ENCODE measurements around the gene TEX52.
A peak's percentile ranks its signal among the peaks of the same experiment; 100 is the strongest.
"Not testable (repeated sequence)": the region's sequence is repeated elsewhere in the genome, so short reads cannot be mapped to it uniquely, and the experiment has no call there.

TEX52 gene

DNA sequence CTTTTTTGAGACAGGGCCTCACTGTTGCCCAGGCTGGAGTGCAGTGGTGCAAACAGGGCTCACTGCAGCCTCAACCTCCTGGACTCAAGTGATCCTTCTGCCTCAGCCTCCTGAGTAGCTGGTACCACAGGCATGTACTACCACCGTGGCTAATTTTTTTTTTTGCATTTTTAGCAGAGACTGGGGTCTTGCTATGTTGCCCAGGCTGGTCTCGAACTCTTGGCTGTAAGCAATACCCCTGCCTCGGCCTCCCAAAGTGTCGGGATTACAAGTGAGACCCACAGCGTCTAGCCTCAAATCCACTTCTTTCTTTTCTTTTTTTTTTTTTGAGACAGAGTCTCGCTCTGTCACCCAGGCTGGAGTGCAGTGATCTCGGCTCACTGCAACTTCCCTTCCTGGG is 6.6 kb upstream of the TEX52 start:
- DNase-seq, result not testable (repeated sequence)

DNA sequence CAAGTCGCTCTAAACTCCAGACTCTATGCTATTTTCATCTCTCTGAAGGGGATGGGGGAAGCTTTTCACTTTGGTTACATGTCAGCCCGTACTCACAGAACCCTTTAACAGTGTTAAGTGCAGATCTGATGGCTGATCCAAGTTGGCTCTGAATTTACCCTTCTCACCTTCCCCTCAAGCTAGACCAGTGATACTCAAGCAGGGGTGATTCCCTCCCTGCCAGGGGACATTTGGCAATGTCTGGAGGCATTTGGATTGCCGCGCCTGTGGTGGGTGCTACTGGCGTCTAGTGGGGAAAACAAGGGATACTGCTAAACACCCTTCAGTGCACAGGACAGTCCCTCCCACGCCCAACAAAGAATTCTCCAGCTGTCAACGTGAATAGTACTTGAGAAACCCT is 6.0 kb upstream of the TEX52 start:
- no peak for DNase-seq

DNA sequence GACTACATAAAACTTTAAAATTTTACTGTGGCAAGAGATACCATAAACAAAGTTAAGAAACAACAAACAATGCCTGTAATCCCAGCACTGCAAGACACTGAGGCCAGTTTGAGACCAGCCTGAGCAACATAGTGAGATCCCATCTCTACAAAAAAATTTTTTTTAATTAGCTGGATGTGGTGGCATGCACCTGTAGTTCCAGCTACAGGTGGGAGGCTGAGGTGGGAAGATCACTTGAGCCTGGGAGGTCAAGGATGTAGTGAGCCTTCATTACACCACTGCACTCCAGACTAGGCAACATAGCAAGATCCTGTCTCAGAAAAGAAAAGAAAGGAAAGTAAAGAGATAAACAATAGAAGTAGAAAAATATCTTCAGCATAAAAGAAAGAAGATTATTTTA is 3.3 kb upstream of the TEX52 start:
- no peak for DNase-seq

DNA sequence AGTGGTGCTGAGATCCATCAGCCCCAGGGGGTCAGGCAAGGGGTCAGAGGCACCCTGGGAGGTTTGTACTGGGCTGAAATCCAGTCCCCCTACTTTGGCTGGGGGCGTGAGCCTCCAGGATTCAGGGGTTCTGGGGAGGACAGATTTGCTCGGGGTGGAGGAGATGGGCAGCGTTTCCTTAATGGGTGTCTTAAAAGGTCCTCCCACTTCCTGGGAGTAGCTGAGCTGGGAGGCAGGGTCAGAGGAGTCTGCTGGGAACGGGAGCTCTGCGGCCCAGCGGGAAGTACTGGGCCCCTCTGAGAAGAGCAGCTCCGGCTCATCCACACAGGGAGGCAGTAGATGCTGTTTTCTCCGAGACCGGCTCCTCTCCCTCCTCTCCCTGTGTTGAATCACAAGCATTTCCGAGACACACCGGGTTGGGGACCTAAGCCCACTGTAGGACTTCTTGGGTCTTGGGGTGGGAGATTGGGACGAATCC is 2.1 kb upstream of the TEX52 start:
- no peak for DNase-seq

DNA sequence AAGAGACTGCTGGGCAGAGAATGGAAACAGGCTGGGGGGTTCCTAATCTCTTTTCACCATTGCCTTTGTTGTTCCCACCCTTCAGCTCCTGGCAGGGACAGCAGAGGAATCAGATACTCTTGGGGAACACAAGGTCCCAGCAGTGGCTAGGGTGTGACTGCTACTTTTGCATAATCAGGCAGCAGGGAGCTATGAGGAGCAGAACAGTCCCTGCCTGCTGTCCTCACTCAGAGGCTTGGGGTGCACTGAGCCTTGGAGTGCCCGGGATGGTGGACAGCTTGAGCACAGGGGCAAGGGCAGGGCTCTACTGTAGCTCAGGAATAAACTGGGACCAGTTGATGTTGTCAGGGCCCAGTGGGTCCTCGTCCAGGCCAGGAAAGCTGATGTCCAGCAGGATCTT is 1.5 kb upstream of the TEX52 start:
- no peak for DNase-seq

DNA sequence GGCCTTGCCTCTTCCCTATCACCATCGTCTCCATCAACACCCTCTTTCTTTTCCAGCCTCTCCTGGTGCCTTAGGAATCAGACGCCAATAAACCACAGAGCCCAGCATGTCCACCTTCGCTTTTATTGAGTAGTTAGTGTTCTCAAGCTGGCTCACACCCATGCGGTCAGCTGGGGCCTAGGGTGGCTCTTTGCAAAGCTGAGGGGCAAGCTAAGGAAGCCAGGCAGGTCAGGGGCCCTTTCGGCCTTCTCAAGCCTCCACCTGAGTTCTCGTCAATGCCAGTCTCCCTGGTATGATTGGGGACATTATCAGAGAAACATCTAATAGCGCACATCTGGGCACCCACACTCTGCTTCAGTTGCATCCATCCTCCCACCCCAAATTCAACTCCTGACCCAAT is 737 bp upstream of the TEX52 start:
- no peak for DNase-seq

DNA sequence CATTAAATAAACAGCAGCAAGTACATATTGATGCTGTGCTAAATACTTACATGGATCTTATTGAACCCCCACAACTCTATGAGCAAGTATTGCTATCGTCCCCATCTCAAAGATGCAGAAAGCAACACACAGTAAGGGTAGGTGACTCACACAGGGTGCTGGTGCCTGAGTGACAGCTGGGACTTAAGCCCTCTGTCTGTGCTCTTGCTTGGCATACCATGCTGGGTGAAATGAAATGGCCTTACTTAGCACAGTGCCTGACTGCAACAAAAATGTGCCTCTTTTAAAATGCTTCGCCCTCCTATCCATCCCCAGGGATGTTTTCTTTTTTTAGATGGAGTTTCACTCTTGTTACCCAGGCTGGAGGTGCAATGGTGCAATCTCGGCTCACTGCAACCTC is 788 bp downstream of the TEX52 start:
- DNase-seq, result no peak

DNA sequence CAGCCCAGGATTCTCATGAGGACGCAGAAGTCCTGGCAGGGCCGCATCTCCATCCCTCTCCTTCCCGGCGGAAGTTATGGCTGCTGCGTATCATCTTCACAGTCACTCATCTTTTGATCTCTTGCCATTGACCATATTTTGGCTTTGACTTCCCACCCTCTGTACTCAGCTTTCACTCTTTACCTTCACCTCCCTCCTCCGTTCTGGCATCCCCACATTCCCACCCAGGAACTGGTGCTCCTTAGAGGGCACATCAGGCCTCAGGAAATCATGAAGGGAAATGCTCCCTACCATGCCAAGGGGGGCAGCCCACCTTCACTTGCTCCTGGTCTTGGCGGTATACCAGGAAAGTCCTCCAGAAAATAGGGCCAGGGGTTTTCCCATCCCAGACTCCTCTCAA is 1.3 kb downstream of the TEX52 start:
- DNase-seq, result no peak

DNA sequence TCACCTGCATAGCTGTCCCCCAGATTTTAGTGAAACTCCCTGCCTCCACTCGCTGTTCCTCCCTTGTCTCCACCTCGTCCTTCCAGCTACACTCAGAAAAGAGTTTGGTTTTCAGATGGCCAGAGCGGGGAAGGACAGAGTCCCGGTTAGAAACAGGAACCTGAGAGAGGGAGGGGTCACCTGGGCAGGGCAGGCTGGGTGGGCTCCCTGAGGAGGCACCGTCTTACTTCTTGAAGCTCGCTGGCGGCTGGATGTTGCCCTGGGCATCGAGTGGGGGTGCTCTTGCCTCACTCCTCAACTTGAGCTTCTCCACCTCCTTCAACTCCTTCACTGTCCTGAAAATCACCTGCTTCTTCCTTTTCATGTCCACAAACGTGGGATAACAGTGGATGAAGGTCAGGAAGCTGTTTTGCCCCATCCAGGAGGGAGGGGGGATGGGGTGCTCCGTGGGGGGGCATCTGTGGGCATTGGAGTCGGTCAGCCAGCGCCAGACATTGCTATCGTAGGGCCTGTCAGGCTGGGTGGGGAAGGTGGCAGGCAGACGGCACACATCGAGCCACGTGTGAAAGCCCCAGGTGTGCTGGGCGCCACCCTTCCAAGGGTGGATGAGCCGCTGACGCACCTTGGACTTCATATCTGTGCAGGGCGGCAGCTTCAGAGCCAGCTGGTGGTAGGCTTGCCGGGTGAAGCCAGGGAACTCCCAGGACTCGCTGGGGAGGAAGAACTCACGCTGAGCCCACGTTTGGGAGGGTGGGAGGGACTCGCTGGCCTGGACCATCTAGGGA is 2.0 kb downstream of the TEX52 start:
- DNase-seq, result no peak

DNA sequence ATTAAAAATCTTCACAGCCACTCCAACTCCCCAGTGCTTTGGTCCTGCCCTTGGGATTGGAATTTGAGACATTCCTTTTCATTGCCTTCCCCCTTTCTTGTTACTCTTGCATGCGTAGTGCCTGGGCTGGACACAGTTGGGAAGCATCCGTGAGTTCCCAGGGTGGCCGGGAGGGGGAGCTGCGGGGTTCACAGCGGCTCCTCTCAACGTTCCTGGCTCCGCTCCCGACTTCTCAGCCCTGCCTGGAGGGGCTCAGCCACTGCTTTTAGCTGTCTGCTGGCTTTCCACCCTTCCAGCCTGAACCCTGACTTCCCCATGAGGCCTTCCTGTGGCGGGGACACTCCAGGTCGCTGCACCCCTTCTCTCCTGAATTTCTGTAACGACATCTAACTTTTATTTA is 3.2 kb downstream of the TEX52 start:
- peak; percentile 10 to 65 for DNase-seq

DNA sequence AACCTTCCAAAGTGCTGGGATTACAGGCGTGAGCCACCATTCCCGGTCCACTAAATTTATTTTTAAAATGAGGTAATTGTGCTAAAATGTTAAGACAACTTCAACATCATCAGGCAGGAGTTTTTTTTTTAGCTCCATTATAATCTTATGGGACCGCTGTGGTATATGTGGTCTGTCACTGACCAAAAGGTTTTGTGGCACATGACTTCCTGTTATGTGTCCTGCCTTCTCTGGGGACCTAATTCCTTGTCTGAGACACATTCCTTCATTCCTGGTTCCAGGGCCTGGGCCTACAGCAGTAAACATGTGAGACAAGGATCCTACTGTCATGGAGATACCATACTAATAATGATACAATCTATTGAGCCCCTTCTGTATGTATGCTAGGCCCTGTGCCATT is 4.9 kb downstream of the TEX52 start:
- no peak for DNase-seq

DNA sequence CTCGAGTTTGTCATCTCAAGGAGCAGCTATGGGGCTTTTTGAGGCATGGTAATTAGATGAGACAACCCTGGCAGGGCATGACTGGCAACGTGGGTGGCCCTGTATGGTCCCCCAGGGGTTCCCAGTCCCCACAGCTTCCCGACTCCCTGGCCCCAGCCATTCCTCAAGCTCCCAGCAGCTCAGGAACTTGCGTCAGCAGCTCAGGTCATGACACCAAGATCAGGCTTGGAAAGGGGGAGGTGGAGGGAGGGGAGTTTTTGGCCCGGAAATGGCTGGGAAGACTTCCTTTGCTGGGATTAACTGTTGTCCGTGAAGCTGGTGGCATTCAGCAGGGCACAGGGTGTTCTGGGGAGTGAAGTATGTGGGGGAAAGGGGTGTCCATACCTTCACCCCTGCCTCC is 11.6 kb downstream of the TEX52 start:
- DNase-seq, result peak in 1 of 2 donors; percentile 4

DNA sequence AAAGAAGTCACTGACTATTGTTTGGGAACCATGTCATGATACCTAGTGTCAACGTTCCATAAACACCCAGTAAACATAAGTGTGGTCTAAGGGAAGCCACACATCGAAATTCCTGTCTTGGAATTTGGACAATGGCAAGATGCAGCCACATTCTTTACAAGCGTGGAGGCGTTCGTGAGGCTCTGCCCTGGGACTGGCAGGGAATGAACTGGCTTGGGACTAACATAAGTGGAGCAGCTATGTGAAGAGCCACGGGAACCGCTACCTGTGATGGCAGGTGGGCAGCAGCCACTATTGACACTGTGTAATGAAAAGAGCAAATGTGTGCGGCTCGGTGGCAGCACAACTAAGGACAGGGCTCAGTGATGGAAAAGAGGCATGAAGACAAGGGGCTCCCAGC is 12.1 kb downstream of the TEX52 start:
- DNase-seq, result no peak

DNA sequence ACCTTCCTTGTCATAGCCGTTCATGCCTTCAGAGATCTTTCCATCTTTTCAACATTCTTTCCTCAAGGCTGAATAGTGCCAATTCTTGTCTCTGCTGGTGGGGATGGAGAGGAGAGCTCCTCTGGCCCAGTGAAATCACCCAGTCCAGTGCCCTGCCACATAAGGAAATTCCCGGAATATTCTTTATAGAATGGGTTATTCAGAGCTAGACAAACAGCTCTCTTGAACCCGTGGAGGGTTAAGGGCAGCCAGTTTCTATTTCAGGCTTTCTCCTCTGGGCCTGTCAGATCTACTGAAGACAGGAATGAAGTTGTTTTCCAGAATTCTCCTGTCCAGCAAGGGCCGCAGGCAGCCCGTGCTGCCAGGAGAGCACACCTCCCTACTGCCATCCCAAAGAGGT is 13.9 kb downstream of the TEX52 start:
- no peak for DNase-seq

DNA sequence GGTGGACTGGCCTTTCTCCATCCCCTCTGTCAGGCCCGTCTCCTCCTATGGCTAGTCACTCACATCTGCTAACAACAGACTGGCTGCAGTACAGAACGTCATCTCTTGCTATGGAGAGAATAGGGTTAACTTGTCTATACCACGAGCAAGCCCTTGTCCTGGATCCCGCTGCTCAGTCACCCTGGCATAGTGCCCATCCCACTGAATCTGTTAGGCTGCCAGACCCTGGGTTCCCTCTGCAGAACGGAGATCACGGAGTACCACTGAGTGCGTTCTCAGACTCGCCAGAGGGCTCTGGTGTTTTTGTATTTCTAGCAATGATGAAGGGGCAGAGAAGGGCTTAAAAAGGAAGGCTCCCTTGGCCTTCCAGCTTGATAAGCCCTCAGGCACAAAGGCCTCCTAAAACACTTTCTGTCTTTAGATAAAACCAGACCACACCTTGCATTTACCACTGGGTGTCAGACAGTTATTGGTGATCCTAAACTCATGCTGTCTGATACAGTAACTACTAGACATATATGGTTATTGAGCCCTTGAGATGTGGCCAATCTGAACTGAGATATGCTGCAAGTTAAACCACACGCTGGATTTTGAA is 15.7 kb downstream of the TEX52 start:
- DNase-seq, result no peak

DNA sequence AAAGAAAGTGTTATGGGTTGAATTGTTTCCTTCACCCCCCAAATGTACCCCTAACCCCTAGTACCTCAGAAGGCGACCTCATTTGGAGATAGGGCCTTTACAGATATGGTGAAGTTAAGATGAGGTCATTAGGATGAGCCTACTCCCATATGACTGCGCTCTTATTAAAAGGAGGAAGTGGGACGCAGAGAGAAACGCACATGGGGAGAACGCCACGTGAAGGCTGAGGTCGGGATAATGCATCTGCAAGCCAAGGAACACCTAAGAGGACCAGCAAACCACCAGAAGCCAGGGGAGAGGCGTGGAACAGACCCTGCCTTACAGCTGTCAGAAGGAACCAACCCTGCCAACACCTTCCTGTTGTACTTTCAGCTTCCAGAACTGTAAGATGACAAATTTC is 20.3 kb downstream of the TEX52 start:
- DNase-seq, result peak; percentile 32 to 64

DNA sequence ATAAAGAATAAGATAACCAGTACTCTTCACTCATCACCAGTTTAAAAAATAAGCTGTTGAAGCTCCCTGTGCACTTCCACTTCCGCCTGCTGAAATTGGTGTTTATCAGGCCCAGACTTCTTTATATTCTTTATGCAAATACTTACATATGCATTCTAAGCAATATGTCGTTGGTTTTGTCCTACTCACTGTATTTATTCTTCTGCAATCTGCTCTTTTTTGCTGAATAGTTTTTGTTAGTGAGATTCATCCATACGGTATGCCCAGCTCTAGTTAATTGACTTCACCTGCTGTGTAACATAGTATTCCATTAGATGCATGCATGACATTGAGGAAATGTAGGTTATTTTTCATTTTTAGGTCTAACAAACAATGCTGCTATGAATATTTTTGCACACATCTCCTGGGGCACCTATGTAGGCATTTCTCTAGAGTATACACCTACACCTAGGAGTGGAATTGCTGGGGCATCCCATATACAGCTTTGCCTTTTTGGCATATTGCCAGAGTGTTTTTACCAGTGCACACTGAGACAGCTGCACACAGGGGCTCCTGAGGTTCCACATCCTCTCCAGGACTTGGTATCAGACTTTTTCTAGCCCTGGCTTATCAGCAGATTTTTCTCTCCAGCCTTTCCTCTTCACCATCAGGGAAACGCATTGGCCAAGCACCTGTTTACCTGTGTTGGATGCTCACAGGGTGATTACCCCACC is 21.0 kb downstream of the TEX52 start:
- DNase-seq, result no peak

DNA sequence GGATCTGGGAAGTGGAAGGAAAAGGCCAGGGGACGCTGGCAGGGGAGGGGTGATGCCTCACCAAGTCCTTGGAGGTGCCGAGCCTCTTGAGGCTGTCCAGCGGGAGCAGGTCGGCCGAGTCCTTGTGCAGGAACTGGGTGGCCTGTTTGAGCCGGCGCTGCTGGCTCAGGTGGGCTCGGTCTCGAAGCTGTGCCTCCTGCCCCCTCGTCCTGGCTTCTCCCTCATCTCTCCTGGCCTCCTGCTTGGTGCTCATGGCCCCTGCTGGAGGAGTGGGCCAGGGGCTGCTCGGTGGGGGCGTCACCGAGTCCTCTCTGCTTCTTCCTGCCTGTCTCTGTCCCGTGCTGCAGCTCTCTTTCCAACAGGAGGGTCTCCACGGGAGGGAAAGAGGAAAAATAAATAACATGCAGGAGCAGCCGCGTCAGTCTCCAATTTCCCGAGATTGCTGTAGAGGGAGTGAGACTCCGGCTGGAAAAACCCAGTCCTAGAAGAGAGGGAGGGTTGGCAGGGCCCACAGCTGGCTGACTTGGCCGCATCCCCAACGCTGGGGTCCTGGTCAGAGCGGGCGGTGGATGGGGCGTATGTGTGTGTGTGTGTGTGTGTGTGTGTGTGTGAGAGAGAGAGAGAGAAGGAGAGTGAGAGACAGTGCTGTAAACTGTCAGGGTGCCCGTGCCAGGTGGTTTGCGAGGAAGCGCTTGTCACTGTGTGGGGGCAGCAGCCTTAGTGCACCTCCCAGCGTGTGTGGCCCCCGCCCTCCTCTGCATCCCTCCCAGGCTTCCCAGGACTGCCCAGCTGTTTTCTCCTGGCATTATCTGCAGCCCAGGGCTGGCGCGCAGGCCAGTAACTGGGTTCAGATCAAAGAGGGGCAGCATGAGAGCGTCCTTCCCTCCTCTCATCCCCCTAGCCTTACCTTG is 22.0 kb downstream of the TEX52 start, which contains the start of gene NRIP2:
Gene NRIP2 (minus strand): TSS at position 455 of the 911 bp plus-strand sequence. CDS start 52 bp downstream, at position 403.
- no peak for DNase-seq

DNA sequence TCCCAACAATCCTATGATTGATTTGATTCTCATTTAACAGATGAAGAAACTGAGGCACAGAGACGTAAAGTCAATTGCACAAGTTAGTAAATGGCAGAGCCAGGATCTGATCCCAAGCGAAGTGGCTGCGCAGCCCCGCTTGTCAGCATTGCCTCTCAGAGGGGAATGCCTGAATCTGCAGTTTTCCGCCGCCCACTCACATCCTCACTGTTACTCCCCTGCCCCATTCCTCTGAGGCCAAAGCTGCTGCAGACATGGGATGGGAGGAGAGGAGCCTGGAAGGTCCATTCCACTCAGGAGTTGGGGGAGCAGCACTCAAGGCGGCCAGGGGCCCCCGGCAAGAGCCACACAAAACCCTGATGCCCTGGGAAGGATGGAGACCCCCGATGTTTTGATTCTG is 23.0 kb downstream of the TEX52 start:
- no peak for DNase-seq

DNA sequence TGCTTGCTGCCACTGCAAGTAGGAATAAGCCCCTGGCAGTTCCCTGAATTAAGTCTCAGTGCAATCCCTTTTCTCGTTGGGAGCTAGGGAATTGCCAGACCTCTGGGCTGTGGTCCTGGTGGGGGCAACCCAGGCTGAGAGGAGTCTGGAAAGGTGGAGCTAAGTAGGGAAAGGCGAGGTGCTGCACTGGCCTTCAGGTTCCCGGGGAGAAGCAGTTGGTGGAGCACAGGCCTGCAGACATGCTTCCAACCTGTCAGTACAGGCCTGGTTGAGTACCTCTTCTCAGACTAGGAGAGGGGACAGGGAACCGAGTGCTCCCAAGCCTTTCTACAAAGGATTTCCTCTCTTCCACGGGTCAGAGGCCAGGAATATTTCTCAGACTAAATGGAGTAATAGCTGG is 23.5 kb downstream of the TEX52 start:
- no peak for DNase-seq

DNA sequence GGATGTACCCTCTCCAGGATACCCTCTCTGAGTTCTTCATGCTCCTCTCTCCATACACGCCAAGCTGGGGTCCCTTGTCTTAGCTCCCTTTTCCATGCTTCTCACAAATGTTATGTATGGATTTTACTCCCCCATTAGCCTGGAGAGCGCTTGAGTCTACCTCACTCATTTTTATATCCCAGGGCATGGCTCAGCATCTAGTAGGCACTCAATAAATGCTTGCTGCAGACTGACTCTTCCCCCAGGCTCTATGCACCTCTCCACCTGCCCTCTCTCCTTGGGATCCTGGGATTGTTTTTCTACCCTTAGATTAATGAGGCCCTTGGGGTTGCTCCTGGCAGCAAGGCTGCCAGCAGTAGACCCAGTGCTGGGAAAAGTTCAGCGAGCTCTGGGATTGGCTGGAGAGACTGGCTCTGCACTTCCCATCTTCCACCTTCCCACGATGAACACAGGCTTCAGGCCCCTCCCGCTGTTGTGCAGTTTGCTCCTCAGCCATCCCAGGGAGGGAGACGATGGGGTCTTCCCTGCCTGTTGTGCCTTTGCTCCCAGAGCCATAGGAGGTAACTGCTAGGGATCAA is 24.2 kb downstream of the TEX52 start:
- no peak for DNase-seq

DNA sequence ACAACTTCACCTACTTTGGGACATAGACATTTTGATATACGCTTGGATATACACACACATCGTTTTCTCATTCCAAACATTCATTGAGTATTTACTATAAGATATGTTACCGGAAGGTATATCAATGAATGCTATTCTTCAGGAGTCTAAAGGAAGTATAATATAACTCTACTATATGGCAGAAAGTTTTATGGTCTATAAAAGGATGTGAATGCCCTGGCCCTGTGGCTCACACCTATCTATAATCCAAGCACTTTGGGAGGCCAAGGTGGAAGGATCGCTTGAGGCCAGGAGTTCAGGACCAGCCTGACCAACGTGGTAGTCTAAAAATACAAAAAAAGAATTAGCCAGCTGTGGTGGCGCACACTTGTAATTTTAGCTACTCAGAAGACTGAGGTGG is 27.6 kb downstream of the TEX52 start:
- no peak for DNase-seq

All from inflammatory macrophage treated with lipopolysaccharide for 1 hour (primary cell).